Astrocyte of the hippocampus (primary cell): ENCODE results near the gene NGB.

Experiments used
- DNase-seq: peaks from one replicate; pipeline ENCODE4 v3.0.0; 2011; ENCODE audit warnings: low read depth, low spot score

The NGB gene

DNA sequence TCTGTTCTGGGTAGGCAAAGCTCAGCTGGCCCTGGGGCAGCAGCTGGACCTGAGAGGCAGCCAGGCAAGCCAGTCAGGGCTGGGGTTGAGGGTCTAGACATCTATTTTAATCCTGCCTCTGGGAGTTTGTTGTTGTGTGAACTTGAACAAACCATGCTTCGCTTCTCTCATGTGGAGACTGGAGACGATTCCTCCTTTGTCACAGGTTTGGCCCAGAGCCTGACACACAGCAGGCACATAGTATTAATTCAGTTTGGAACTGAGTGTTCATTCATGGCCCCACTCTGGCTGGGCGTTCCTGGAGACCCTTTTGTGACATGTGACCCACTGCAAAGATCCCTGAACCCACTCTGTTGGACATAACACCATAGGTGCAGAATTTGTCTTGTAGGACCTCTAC, 39.3 kb downstream of the NGB start:
- DNase-seq: no peak

- DNase-seq: no peak
Observed at GRCh38 chr14:77230914-77231313, 40.1 kb downstream of the NGB start.

- no peak for DNase-seq
Observed at GRCh38 chr14:77228056-77228455, 43.0 kb downstream of the NGB start.

DNA sequence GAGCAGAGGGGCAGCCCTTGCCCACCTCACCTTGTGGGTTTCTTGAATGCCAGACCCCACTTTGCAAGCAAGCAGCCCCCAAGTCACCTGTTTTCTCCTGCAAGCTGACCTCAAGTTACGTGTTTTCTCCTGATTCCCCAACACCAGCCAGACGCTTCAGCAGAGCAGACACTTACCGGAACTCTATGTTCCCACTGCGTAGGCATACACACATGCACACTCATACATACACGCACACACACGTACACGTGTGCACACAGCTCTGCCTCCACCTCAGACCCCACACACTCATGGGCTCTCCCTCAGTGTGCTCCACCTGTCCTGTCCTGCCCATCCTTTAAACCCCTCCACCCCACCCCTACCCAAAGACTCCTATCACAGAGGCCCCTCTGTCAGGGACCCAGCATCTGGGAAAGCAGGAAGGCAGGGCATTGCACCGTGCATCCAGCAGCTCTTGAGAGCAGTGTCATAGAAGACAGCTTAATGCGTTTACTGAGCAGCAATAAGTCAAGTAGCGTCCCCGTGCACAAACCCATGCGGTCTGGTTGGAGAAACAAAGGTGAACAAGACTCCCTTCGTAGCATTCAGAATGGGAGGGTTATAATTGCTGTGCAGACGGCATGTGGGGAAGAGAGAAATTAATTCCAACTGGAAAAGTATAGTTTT, 45.0 kb downstream of the NGB start:
- no peak for DNase-seq

DNA sequence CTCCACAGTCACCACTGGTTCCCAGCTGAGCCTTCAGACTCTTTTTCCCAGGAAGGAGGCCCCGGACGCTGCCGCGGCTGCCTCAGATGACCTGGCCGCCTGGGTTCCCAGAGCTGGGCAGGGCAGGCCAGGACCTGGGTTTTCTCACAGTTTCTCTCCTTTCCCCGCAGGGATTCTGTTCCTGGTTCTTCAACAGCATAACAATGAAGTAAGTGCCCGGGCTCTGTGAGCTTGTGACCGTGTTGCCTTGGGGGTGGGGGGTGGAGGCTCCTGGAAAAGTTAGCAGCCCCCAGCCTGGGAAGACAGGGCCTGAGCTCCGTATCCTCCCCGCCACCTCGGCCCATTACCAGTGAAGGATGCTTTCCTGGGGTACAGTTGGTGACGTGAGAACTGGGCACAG, 45.8 kb downstream of the NGB start:
- DNase-seq: no peak

GRCh38 chr14:77224212-77224611, 46.8 kb downstream of the NGB start:
- DNase-seq: no peak

DNA sequence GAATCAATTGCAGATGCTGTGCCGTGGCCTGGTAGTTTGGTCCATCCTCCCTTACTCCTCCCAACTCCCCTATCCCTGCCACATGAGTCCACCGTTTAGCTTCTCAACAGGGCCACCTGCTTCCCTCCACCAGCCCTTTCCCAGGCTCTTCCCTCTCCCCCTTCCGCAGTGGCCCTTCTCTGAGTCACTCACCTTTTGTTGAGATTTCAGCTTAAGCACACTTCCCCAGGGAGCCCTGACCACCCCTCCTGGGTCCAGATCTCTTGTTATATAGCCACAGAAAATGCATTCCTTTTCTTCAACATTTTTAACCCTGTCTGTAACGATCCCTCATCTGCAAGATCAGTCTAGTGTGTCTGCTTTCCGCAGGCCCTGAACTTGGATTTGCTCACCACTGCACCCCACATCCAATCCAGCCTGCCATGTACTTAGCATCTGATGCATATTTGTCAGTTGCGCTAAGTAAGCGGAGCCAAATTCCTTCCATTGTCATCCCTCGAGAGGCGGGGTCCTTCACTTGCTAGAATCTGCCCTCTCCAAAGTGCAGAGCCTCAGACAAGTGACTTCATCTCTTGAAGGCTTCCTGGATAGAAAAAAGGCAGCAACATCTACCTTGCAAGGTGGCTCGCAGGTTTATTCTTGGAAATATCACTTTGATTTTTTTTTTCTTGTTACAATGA, 48.3 kb downstream of the NGB start:
- DNase-seq: no peak

- DNase-seq: no peak
Observed at GRCh38 chr14:77221241-77221871, 49.6 kb downstream of the NGB start.

GRCh38 chr14:77220246-77221017, 50.6 kb downstream of the NGB start:
- DNase-seq: no peak

GRCh38 chr14:77219591-77219990, 51.4 kb downstream of the NGB start:
- no peak for DNase-seq

GRCh38 chr14:77217551-77217950, 53.5 kb downstream of the NGB start:
- no peak for DNase-seq
